HEK293 (cell line): Measurements from ENCODE around the gene SMCO4.

Source experiments
- ZBTB1 ChIP-seq: fragments of 450-650 bp; formaldehyde crosslinking; IDR thresholded peaks from 2 replicates; pipeline ENCODE4 v1.5.1; 2016; ENCODE audit warnings: missing biosample characterization, missing genetic modification characterization
- ZNF561 ChIP-seq: fragments of 450-650 bp; IDR thresholded peaks from 2 replicates; pipeline ENCODE4 v1.5.1; 2018; ENCODE audit warnings: missing biosample characterization, missing genetic modification characterization, borderline replicate concordance

DNA sequence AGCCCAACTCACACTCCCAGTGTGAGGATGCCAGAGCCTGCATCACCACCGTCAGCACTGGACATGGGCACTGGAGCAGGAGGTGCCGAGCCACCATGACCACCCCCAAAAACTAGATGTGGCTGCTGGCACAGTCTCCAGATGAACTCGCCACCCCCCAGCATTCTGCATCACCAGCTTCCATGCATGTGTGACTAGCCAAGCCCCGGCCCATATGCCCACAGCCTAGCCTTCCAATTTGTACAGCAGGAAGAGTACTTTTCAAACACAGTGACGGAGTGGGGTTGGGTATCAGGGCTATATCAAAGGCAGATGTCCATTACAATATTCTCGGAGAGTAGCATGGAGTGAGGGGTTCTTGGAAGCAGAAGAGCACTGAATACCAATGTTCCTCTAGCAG lies 62.9 kb downstream of the SMCO4 start:
- TF ChIP-seq ZBTB1 (tag by site-specific recombination) (no peak), ZNF561 (tag by site-specific recombination) (no peak)
